Activated CD8-positive, alpha-beta memory T cell treated with anti-CD3 and anti-CD28 coated beads, Interleukin-2, amount 50 U/mL, for 24 hours (primary cell): ENCODE measurements around the gene RIMS3.
A peak's percentile ranks its signal among the peaks of the same experiment; 100 is the strongest.

Experiments used
- DNase-seq: peaks from one replicate; pipeline ENCODE4 v3.0.0-alpha.2; 2020; ENCODE audit errors: extremely low read depth

The RIMS3 gene

DNA sequence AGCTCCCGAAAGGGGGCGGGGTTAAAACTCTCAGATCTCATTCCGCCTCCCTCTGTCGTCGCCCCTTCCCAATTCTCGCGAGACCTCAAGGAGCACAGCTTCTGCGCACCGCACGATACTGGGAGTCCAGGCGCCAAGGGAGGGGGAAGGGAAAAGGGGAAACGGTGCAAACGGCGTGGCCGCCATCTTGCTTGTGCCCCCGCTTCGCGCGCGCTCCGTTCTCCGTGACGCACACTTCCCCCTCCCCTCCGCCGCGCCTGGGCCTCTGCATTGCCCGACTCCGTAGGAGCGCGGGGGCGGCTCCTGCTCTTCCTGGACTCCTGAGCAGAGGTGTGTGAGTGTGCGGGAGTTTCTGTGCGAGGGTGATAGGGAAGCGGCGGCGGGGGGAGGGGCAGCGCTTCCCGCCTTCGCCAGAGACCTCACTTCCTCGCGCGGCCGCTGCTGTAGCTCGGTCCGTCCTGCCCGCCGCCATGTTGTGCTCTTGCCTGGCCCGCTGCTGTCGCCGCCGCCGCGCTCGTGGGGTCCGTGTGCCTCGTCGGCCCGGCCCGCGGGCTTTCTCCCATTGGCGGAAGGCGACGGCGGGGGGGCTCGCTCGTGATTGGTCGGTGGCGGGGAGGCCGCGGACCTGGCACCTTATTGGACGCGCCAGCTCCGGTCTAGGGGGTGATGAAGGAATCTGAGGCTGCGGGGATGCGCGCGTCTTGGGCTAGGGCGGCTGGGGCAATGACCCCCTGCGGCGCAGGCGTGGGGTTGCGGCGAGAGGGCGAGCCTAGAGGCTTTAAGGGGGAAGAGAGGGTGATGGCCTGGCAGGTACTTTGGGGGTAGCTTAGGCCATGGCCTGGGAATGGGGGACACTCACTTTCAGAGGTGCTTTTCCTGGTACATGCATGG lies 26.3 kb upstream of the RIMS3 start, which contains the start of gene NFYC:
NFYC (plus strand) TSS at position 167 of the 891 bp plus-strand sequence. CDS start 47,140 bp downstream, outside the sequence.
- DNase-seq: peak; percentile 88

DNA sequence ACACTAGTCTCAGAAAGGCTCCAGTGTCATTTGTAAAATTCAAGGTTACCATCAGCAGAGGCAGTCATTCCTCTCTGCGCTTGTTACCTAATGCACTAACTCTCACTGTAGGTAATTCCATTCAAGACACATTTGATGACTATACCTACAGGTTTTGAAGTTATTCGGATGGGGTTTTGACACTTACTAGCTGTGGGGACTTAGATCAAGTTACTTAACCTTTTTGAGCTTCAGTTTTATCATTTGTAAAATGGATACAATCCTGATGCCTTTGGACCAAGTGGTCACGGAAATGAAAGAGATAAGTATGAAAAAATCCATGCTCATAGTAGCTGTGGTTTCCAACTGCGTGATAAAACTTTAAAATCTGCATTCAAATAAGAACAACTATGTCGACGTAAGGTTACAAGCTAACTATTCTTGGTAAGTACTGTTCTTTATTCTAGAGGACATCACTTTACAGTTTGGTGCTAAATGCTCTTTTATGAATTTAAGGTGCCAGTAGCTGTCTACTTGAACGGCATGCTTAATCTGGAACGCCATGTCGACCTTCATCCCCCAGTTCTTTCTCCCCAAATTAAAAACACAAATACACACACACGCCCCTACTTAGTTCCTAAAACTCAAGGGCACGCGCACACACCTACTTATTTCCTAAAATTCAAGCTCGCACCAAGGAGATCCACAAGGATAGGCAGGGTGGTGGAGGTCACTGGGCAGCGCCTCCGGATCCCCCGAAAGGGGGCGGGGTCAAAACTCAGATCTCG lies 25.5 kb upstream of the RIMS3 start:
- no peak for DNase-seq

DNA sequence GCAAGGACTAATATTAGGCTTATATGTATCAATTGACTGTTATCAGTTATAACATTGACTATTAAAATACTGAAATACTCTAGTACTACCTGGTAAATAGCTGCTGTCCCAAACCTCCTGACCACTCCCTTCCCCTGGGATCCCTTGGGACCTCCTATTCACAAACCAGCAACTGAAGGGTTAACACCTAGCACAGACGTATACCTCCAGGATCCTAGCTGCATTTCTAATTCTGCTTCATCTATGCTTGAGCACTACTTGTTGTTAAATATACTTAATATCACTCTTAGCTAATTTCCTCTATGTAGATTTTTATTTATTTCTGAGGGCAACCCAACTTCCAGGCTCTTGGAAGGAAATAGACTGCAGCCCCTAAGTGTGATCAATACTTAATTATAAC lies 24.3 kb upstream of the RIMS3 start:
- no peak for DNase-seq

DNA sequence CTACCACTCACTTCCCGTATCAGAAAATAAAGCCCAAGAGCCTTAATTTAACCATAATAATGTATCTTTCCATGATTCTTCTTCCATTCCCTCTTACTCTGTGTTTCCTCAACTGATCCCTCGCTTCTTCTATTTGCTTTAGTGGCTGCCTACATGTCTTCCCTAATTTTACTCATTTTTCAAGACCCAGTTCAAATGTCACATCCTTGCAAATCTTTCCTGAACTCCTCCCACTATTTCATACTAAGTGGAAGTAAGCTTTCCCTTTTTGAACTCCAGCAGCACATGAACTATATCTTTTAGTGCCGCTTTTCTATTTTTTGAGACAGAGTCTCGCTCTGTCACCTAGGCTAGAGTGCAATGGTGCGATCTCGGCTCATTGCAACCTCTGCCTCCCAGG lies 22.2 kb upstream of the RIMS3 start:
- DNase-seq: no peak

DNA sequence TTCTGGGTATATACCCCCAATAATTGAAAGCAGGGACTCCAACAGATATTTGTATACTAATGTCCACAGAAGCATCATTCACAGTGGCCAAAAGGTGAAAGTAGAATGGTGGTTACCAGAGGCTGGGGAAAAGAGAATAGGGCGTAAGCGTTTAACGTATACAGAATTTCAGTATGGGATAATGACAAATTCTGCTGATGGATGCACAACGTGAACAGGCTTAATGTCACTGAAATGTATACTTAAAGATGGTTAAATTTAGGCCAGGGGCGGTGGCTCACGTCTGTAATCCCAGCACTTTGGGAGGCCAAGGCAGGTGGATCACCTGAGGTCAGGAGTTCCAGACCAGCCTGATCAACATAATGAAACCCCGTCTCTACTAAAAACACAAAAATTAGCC lies 21.6 kb upstream of the RIMS3 start:
- no peak for DNase-seq

DNA sequence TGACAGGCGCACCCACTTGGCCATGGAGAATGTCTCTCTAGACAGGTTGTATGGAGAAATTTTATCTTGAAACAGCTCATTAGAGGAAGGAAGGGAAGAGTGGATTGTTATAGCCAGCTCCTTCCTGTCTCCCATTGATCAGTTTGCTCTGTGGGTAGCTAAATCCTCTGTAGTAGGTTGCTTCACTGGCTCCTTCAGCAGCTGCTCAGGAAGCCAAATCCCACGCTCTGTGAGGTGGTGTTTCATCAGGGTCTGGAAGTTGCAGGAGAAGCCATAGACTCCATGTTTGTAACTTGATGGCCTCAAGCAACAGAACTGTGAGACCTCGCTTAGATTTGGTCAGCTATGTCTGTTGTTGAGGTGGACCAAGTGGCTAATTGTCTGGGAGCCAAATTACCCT lies 19.2 kb upstream of the RIMS3 start:
- DNase-seq: no peak

DNA sequence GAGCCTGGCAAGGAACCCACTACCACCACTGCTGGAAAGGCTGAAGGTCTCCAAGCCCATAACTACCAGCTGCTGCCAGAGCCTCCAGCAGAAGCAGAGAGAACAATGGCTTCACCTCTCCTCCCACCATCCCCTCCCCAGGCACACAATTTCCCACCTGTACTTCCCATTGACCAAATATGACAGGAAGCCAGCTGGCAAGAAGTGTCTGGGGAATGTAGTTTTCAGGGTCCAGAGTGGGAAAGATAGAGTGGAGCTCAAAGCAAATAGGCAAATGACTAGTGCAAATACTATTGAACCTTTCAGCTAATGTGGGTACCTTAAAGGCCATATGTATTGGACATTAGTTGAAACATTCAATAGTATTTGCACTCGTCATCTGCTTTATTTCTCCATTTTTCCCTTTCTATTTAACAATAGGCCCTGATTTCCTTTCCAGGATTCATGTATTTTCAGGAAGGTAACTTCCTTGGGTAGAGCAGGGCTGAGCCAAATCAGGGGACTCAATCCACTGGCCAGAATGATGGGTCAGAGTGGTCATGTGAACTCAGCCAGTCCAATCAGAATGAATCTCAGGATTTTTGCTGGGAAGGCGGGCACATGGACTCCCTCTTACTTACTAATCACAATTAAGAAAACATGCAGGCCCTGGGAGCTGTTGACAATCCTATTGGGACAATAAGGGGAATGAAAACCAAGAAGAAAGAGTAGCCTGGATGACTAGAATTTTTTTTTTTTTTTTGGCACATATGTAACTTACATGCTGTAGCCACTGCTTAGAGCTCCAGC lies 13.9 kb upstream of the RIMS3 start:
- DNase-seq: no peak

DNA sequence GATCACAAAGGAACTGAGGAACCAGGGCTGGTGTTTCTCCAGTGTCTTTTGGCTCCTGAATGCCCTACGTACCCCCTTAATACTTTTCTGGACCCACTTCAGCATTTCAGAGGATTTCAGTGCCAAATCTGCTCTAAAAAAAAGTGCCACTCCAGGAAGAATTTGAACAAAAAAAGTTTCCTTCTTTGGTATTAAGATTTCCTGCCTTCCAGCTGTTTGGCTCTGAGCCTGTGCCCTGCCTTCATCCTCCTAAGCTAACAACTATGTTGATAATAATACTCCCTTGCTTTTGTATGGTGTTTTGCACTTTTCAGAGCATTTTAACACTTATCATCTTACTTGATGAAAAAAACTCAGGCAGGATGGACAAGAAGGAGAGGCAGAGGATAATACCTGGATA lies 11.0 kb upstream of the RIMS3 start:
- DNase-seq: no peak

DNA sequence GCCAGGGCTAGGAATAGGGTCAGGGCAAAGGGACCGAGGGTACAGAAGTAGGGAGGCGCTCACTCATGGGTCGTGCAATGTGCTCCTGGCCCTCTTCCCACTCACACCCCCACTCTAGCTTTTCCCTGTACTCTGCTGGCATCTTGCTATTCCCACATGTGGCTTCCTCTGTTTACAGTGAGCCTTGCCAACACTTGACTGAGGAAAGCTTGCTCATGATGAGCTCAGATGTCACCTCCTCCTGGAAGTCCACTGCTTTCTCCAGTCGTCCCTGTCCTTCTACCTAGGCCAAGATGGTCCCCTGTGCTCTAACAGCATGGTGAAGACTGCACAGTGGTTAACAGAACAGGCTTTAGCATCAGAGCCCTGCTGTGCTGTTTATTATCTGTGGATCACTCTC lies 8.0 kb upstream of the RIMS3 start:
- DNase-seq: no peak

DNA sequence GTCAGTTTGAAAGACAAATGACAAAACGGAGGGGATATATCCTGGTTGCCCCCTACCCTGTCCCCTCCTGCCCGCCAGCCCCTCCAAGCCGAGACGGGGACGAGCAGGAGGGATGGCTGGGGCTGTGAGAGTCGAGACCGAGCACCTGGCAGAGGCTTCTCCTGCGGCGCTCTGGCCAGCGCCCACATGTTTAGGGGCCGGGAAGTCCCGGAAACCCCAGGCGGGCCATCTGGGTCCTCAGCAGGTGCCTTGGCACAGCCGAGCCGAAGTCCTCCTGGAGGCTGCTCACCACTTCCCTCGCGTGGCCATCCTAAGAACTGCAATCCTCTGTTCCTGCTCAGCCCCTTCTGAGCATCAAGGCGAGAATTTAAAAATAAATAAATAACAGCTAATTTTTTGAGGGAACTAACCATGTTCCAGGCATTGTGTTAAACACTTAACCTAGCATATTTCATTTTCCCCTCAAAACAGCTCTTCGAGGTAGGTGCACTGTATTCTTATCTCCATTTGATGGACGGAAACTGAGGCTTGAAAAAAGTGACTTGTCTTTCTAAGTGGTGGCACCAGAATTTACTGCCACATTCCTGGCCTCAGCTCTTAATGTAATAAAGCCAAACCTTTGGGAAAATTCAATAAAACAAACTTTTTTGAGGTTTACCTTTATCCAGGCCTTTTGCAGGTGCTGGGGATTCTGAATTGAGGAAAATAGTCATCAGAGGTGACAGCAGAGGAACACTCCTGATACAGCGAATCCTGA lies 3.5 kb upstream of the RIMS3 start:
- DNase-seq: peak; percentile 66

DNA sequence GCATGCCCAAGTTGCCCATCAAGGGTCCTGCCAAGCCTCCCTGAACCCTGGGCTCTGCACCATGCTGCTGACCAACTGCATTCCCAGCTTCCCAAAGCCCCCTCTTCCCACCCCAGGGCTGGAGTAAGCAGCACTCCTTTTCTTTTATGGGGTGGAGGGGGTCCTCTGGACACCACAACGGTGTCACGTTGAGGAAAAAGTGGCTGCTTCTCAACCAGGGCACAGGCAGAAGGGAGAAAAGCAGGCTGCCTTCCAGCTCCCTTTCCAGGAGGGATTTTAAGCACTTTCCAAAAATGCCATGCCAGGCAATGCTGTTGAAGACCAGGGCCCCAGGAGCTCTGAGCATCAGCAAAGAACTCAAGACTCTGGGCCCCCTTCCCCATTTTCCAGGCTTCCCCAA lies 691 bp downstream of the RIMS3 start:
- DNase-seq: no peak

DNA sequence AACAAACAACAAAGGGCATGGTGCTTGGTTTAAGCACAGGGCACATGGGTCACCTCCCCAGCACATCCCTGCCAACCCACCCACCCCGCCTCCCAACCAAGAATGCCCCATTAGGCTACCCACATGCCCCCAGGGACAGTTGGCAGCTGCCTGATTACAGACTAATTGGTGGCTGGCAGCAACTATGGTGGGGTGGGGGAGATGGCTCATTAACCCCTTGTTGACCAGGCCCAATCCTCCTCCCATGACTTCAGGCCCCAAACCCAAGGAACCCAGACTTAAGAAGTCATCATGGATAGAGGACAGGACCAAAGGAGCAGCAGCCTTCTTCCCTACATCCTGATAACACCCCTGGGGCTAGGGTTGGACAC lies 1.3 kb downstream of the RIMS3 start:
- no peak for DNase-seq

DNA sequence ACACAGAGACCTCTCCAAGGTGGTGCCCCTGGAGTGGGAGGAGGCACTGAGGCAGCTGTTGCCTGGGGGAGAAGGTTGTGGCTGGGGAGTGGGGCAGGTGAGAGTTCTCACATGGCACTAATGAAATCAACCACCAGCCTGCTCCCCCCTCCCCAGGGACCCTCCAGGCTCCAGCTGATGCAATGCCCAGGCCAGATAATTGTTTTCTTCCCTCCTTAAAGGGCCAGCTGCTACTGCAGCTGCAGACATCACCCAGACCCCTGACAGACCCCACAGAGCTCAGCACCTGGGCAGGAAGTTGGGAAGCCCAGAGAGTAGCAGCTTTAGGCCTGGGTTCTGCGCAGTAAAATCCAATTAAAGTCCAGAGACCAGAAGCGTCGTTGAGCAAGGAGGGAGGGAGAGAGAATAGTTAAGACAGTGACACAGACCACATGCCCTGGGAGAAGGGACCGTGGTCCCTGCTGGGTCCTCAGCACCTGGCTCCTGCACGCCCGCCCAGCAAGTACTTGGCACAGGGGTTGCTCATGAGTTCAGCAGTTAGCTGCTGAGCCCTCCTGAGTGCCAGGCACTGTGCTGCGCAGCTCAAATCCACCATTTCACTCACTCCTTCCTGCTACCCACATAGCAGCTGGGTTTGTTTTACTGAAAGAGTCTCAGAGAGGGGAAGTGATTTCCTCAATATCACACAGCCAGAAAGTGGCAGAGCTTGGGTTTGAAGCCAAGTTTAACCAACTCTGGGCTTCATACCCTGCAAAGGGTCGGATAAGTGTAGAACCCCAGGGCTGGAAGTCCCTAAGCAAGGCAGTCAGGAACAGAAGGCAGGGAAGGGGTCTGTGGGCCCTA lies 1.9 kb downstream of the RIMS3 start:
- no peak for DNase-seq

DNA sequence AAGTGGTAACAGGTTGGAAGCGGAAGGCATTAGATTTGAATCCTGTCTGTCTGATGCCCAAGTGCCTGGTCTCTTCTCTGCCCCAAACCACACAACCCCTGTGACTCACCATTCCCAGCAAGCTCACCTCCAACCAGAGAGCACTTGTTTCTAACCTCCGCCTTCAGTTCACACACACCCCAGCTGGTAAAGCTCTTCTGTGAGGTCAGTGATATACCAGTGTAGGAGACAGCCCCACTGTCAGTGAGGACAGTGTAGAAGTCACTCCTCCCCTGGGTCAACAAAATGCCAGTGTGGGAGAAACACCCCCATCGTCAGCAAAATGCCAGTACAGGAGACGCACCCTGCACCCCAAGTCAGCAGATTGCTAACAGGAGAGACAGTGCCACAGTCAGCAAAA lies 2.6 kb downstream of the RIMS3 start:
- no peak for DNase-seq

DNA sequence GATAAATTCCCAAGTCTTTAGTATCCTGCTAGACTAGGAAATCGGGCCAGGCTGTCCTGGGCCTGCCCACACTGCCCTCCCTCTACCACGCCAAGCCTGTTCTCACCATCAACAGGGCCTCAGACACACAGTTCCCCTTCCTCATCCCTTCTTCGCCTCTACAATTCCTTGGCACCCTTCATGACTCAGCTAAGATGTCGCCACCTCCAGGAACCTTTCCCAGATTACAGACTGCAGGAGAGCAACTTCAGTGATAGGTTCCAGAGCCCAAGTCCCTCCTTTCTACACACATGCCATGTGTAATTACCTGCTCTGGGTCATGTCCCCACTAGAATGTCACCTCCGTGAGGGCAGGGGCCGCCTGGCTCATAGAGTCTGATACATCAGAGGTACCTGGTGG lies 3.3 kb downstream of the RIMS3 start:
- no peak for DNase-seq

DNA sequence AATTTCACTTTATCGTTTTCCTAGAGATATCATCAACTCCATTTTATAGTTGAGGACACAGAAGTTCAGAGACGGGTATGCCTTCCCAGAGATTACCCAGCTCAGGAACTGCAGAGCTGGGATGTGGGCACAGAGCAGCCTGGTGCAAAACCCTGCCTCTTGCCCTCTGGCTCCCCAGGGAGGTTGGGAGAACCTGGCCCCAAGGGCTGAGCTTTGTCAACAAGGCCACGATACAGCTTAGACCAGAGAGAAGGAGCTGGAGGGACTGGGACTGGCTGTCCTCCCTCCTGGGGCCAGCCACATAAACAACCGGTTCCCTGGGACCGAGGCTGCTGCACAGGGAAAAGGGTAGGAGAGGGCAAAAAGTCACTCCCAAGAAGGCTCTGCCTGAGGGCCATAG lies 3.8 kb downstream of the RIMS3 start:
- no peak for DNase-seq

DNA sequence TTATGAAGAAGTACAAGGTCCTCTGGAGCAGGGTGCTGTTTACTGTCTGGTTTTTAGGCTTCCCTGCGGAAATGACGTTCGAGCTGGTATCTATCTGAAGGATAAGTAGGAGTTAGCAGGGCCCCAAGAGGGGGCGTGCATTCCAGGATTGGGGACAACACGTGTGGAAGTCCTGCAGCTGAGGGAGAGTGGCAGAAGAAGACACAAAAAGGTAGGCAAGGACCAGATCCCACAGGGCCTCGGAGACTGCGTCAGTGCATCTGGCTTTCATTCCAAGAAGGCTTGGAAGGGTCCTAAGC lies 5.9 kb downstream of the RIMS3 start:
- no peak for DNase-seq

DNA sequence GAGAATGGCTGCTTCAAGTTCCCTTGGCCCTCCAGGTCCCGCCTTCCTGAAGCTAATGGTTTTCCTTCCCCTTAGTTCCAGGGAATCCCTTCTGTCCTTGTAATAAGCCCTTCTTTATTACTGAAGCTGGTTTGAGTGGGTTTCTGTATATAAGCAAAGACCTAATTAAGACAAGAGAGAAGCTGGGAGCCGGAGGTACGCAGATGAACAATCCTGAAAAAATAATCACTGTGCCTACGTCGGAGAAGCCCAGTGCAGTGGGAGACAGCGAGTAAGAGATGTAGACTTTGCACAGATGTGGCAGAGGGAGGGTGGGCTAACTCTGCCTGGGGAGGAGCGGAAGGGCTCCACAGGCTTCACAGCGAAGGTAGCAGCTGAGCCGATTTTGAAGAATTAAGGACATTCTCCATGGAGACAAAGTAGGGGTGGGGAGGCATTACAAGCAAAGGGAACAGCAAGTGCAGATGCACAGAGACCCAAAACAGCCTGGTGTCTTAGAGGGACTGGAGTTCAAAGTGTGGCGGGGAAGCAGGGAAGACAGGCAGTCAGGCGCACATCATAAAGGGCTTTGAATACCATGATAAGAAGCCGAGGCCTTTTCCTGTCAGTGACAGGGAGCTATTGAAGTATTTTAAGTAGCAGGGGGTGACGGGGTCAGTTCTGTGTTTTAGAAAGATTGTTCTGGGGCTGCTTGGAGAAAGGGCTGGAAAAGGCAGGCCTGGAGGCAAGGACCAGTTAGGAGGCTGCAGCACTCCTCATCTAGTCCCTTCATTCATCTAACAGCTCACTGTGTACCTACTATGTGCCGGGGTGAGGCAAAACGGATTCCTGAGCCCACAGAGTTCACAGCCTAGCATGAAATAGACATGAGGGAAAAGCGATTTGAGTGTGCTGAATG lies 6.5 kb downstream of the RIMS3 start:
- DNase-seq: no peak

DNA sequence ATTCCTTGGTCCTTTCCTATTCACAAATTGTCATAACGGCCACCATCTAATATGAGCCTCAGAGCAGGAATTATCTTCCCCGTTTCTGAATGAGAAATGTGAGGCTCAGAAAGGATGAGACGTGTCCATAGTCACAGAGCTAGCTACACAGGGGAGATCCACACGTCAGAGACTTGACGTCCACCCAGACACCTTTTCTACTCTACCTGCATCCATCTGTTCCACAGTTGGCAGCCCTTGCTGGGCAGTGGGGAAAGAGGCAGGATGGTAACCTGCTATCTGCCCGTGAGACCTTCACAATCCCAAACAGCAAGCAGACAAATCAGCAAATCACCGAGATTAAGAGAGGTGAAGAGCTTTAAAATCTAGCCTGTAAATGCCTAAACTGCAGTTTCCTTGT lies 8.4 kb downstream of the RIMS3 start:
- DNase-seq: no peak
